GM12801 (cell line): ENCODE measurements around the gene HSPA9.

ENCODE experiments used
- CTCF ChIP-seq: IDR thresholded peaks from one replicate; pipeline ENCODE4 v1.5.1; 2011; ENCODE audit warnings: control low read depth; ENCODE audit not compliant: insufficient read length; ENCODE audit errors: extremely low read depth

The HSPA9 gene

DNA sequence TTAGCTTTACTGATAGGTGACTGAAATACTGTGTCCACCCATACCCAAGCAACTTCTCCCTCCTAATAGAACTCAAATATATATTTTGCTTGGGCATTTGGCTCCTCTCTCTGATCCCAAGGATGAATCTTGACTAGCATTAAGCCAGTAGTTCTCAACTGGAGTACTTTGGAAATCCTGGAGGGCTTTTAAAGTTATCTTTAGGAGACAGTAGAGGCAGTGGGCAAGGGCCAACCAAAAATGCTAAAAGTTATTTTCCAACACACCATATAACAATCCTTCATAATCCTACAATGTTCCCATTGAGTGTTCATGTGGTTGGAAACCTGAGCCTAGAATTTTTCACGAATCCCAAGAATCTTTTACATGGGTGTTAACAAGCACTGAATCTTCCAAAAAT is 21.1 kb downstream of the HSPA9 start:
- no peak for TF ChIP-seq CTCF

GRCh38 chr5:138553437-138554095 is 21.6 kb downstream of the HSPA9 start:
- TF ChIP-seq CTCF = no peak

DNA sequence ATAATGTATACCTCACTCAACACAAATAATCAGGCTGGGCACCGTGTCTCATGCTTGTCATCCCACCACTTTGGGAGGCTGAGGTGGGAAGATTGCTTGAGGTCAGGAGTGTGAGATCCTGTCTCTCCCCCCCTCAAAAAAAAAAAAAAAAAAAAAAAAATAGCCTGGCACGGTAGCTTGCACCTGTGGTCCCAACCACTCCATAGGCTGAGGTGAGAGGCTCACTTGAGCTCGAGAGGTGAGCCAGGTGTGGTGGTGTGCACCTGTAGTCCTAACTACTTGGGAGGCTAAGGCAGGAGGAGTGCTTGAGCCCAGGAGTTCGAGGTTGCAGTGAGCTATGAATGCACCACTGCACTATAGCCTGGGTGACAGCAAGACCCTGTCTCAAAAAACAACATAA is 22.5 kb downstream of the HSPA9 start:
- TF ChIP-seq CTCF = no peak

GRCh38 chr5:138549414-138549813 is 25.8 kb downstream of the HSPA9 start:
- no peak for TF ChIP-seq CTCF

GRCh38 chr5:138545919-138546562 is 29.2 kb downstream of the HSPA9 start:
- no peak for TF ChIP-seq CTCF

- TF ChIP-seq CTCF = no peak
Measured at GRCh38 chr5:138544181-138545134, 30.7 kb downstream of the HSPA9 start.

DNA sequence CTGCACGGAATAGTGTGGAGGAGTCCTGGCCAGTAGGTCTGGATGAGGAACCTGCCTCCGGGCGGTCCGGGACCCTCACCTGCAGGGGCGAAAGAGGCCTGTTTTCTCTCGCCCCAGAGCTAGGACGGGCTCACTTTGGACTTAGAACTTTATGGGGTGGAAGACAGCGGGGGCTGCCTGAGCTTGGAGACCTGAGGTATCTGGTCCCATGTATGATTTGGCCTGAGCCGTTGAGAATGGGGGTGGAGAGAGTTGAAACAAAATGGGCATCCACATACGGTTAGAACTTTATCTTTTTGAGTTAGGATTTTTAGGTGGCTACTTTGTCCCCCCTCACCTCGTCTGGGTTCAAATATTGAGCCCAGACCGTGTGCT is 31.5 kb downstream of the HSPA9 start:
- TF ChIP-seq CTCF = no peak
